H1 (cell line): Measurements from ENCODE around the gene ADAM12. TPM values are rescaled to one million over a fixed set of nuclear protein-coding genes. Genes with fewer than 3 reads are reported as not detected.

Source experiments
- CHD7 ChIP-seq: fragments of 300-600 bp; sonication (generic); IDR thresholded peaks from 2 replicates; pipeline ENCODE4 v1.7.1; 2012; ENCODE audit warnings: low read length, moderate library complexity, mild to moderate bottlenecking, inconsistent platforms; ENCODE audit not compliant: insufficient replicate concordance
- EP300 ChIP-seq, 2 experiments: IDR thresholded peaks; 1 replicate in 1 of 2; 2 replicates in 1 of 2; pipeline ENCODE4 v1.6.1; 2011 to 2012; ENCODE audit warnings: low read depth in 2 of 2, low read length in 2 of 2, mild to moderate bottlenecking in 2 of 2, borderline replicate concordance in 1 of 2, inconsistent platforms in 1 of 2, moderate library complexity in 1 of 2
- SIN3A ChIP-seq, 2 experiments: IDR thresholded peaks in 1 of 2; conservative IDR thresholded peaks in 1 of 2; 2 replicates each; pipeline ENCODE4 v1.6.1; 2011 to 2012; ENCODE audit warnings: low read length in 2 of 2, improper control_type of control experiment in 1 of 2, low read depth in 1 of 2, mild to moderate bottlenecking in 1 of 2
- SIX5 ChIP-seq: IDR thresholded peaks from 2 replicates; pipeline ENCODE4 v1.6.1; 2011; ENCODE audit warnings: mild to moderate bottlenecking, low read depth, low read length
- TBP ChIP-seq: IDR thresholded peaks from 2 replicates; pipeline ENCODE4 v1.6.1; 2011; ENCODE audit warnings: low read depth, low read length, improper control_type of control experiment
- polyA plus RNA-seq, 7 experiments: library from polyadenylated mRNA; depleted of rRNA in 3 of 7; stranded (reverse) in 5 of 7; unstranded in 2 of 7; fragments of >200 nt in 5 of 7; fragments of 200-250 nt in 2 of 7; gene quantifications; 1 replicate in 5 of 7; 2 replicates in 1 of 7; 4 replicates in 1 of 7; pipeline versions ENCODE4 v1.2.1 to v1.2.3, GENCODE V29; 2011 to 2013; ENCODE audit warnings: missing spikeins in 2 of 7, mixed read lengths in 2 of 7
- total RNA-seq: library from RNA; stranded (reverse); fragmentation: NEBNext Ultra II Directional; extraction: Animal tissue kit (Norgen Biotek cat#: 25700); gene quantifications from 2 replicates; pipeline ENCODE4 v1.2.1, GENCODE V29; 2021
- TF ChIP-seq, protein P1 (sequence below): IDR thresholded peaks from 2 replicates; pipeline ENCODE4 v1.6.1; 2011; ENCODE audit warnings: low read depth, mild to moderate bottlenecking, low read length; ENCODE audit not compliant: insufficient read depth

Gene ADAM12
- total and polyA plus RNA-seq, 2 of the 8 experiments (the other 6 are each of a cell fraction or from before 2014, with no cell fraction given): 0.07 to 0.17 TPM

GRCh38 chr10:126341491-126341890 is 46.8 kb downstream of the ADAM12 start (continued):
- no peak for TF ChIP-seq CHD7
- no peak for TF ChIP-seq TBP
- TF ChIP-seq SIN3A (conservative IDR thresholded peaks at IDR 0.05 in 1 of 2, IDR thresholded peaks at IDR 0.05 in 1 of 2; ENCODE audit: low read depth in 1 of 2, low read length in 2 of 2): no peak
- TF ChIP-seq SIX5: no peak
- TF ChIP-seq EP300 (IDR thresholded peaks at IDR 0.05; ENCODE audit: borderline replicate concordance in 1 of 2, low read depth in 2 of 2, low read length in 2 of 2): no peak
- TF ChIP-seq, protein P1, sequence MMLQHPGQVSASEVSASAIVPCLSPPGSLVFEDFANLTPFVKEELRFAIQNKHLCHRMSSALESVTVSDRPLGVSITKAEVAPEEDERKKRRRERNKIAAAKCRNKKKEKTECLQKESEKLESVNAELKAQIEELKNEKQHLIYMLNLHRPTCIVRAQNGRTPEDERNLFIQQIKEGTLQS: no peak
